ENCODE measurements around the gene TANGO6.
"Not testable (repeated sequence)": the region's sequence is repeated elsewhere in the genome, so short reads cannot be mapped to it uniquely, and the experiment has no call there.

Gene TANGO6

GRCh38 chr16:69056421-69056820 is 213.1 kb downstream of the TANGO6 start:
- no peak for DNase-seq (ENCODE audit: low read depth, low spot score)

DNA sequence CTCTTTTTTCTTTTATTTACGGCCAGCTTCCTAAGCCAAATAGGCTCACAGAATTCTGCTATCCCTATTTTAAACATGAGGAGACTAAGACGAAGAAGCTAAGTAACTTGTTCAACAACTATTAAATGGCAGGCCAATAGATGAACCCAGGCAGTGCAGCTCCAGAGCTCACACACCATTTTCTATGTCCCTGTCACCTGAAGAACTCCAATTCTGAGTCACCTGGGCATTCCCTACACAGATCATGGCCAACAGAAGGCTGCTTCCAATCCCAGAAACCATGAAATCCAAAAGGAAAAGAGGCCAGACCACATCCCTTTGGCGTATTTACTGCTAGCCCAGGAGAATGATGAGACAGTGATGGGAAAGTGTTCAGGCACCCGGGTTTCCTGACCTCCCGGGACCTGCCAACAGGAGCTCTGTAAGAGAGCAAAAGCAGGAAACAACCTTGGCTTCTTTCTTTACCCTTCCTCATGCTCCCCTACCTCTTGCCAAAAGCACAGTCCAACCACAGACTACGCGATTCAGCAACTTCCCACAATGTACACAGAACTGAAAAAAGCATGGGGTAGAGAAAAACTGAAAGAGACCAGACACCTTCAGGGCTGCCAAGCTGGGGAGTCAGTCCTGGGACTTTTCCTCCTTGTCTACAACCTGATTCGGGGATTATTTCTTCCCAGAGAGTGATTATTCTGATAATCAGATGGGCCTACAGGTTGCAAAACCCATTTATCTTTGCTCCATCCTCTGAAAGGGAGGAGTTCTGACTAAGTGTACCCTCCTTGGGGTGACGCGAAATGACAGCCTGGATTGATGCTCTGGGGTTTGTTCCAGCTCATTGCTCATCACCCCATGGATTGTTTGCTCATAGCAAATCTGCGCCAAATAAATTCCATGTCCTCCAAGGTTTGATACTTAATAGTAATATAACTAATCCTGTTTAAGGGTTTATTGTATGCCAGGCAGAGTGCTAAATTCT is 214.4 kb downstream of the TANGO6 start:
- peak; percentile 82 for DNase-seq (ENCODE audit: low read depth, low spot score)

- DNase-seq (ENCODE audit: low read depth, low spot score), result not testable (repeated sequence)
Observed at GRCh38 chr16:69063491-69063890, 220.2 kb downstream of the TANGO6 start.

- DNase-seq (ENCODE audit: low read depth, low spot score), result no peak
Observed at GRCh38 chr16:69064124-69064763, 220.9 kb downstream of the TANGO6 start.

GRCh38 chr16:69064764-69065313 is 221.5 kb downstream of the TANGO6 start:
- no peak for DNase-seq (ENCODE audit: low read depth, low spot score)

GRCh38 chr16:69069504-69069903 is 226.2 kb downstream of the TANGO6 start:
- peak; percentile 44 for DNase-seq (ENCODE audit: low read depth, low spot score)

- no peak for DNase-seq (ENCODE audit: low read depth, low spot score)
Observed at GRCh38 chr16:69071036-69071435, 227.7 kb downstream of the TANGO6 start.

GRCh38 chr16:69072640-69072974 is 229.3 kb downstream of the TANGO6 start:
- DNase-seq (ENCODE audit: low read depth, low spot score), result no peak

DNA sequence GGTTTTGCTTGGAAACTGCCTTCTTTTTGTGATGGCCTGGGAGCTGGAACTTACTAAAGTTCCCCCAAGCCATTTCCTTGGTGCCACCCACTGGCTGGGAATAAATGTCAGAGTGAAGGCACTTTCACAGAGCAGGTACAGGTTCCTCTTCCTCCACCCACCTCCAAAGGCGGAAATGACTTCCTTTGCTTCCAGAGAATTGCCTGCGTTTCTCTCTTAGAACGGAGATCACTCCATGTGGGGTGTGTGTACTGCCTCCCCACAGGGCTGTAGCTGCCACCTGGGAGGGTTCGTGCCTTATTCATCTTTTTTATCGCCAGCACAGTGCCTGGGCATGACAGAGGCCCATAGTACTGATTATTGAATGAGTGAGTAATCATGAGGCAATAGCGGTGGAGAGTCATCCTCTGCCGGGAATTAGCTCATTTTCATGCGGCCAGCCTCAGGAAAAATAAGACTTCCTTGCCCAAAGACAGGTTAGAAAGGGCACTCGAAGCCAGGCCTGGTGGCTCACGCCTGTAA is 229.9 kb downstream of the TANGO6 start:
- peak; percentile 83 for DNase-seq (ENCODE audit: low read depth, low spot score)

GRCh38 chr16:69077251-69077650 is 233.9 kb downstream of the TANGO6 start:
- DNase-seq (ENCODE audit: low read depth, low spot score), result peak; percentile 89

DNA sequence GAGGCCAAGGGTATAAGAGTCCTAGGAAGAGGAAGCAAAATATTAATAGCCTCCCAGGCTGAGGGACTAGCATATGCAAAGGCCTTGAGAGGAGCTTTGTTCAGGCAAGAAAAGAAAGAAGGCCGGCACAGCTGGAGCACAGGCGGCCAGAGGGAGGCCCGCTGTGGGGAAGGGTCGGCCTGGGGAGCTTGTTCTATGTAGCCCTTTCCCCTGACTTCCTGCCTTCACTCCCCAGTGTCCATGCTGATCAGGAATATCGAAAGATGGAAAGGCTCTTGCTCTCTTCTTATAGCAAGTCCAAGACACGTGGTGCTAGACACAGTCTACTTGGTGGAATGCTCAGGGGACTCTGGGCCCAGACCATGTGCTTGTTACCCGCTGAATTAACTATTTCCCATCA is 234.7 kb downstream of the TANGO6 start:
- DNase-seq (ENCODE audit: low read depth, low spot score), result no peak

- no peak for DNase-seq (ENCODE audit: low read depth, low spot score)
Observed at GRCh38 chr16:69079697-69080096, 236.4 kb downstream of the TANGO6 start.

DNA sequence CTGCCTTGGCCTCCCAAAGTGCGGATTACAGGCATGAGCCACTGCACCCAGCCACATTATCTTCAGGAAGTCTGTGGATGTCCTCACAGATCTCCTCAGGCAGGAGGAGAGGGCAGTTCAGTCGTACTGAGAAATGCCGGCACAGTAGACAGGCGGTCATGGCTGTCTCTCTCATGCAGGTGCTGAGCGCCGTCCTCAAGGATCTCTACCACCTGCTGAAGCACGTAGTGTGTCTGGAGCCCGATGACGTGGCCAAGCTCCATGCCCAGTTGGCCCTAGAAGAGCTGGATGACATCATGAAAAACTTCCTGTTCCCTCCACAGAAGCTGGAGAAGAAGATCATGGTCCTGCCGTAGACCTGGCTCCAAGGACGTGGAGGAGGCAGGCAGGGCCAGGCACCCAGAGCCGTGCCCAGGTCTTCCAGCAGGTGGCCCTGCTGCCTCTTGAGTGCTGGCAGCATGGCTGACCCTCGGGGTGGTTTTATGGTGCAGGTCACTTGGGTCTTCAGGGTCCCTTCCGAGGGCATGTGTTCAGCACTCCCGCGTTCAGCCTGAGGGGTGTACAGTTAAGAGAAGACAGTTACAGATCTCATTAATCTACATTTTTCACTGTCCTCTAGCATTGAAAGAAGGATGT is 240.1 kb downstream of the TANGO6 start:
- no peak for DNase-seq (ENCODE audit: low read depth, low spot score)

DNA sequence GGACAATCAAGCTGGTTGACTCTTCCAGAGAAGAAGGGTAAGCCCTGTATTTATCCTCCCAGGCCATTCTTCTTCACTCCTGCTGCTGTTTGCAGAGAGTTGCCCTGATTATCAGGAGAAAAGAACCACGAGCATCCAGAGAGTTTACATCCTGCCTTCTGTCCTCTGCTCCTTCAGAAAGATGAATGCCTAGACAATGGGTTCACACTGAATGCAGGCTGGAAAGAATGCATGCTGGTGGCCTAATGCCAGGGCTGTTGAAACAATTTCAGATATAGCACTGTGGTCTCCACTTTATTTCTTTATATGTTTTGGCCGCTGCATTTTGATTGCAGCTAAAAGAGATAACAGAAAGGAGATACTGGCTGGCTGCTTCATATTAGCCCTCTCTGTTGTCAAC is 241.0 kb downstream of the TANGO6 start:
- DNase-seq (ENCODE audit: low read depth, low spot score), result peak; percentile 70

- DNase-seq (ENCODE audit: low read depth, low spot score), result no peak
Observed at GRCh38 chr16:69085032-69085695, 241.8 kb downstream of the TANGO6 start.

DNA sequence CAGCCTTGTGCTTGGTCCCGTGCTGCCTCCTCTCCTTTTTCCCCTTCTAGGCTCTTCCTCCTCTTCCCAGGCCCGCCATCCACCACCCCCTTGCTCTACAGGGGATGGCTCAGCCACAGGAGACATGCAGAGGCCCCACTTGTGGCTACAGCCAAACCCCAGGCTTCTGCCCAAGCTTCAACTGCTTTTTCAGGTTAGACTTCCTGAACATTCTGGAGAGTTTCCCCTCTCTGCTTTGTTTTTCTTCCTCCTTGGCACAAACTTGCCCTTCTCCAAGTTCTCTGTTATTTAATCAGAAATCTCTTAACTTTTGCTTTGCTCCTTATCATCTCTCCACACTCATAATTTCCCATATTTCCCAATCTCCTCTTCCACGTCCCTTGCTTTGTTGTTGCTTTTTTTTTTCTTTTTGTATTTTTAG is 243.8 kb downstream of the TANGO6 start:
- DNase-seq (ENCODE audit: low read depth, low spot score), result no peak

GRCh38 chr16:69088684-69089083 is 245.4 kb downstream of the TANGO6 start:
- DNase-seq (ENCODE audit: low read depth, low spot score), result no peak

GRCh38 chr16:69089091-69089910 is 246.0 kb downstream of the TANGO6 start:
- DNase-seq (ENCODE audit: low read depth, low spot score), result peak; percentile 57

GRCh38 chr16:69093974-69094373 is 250.6 kb downstream of the TANGO6 start:
- DNase-seq (ENCODE audit: low read depth, low spot score), result no peak

- no peak for DNase-seq (ENCODE audit: low read depth, low spot score)
Observed at GRCh38 chr16:69094501-69094900, 251.2 kb downstream of the TANGO6 start.
